ENCODE results near the gene ARHGEF7.
"Not testable (repeated sequence)": the region's sequence is repeated elsewhere in the genome, so short reads cannot be mapped to it uniquely, and the experiment has no call there.

The ARHGEF7 gene

DNA sequence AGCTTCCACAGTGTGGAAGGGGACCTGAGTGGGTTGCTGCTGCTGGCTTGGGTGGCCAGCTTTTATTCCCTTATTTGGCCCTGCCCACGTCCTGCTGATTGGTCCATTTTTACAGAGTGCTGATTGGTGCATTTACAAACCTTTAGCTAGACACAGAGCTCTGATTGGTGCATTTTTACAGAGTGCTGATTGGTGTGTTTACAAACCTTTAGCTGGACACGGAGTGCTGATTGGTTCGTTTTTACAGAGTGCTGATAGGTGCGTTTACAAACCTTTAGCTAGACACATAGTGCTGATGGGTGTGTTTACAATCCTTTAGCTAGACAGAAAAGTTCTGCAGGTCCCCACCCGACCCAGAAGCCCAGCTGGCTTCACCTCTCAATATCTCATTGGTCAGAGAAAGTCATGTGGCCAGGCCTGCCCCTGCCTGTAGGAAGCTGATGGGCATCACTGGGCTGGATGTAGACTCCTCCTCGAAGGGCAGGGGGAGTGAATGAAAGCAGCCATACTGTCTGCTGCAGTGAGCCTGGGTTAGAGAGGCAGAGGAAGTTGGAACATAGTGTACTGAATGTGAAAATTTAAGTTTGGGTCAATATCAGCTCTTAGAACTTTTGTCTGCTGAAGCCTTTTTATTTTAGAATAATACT lies 83.7 kb downstream of the ARHGEF7 start:
- not testable (repeated sequence) for DNase-seq (ENCODE audit: low read depth)

GRCh38 chr13:111201304-111201940 lies 86.3 kb downstream of the ARHGEF7 start:
- DNase-seq (ENCODE audit: low read depth): no peak

DNA sequence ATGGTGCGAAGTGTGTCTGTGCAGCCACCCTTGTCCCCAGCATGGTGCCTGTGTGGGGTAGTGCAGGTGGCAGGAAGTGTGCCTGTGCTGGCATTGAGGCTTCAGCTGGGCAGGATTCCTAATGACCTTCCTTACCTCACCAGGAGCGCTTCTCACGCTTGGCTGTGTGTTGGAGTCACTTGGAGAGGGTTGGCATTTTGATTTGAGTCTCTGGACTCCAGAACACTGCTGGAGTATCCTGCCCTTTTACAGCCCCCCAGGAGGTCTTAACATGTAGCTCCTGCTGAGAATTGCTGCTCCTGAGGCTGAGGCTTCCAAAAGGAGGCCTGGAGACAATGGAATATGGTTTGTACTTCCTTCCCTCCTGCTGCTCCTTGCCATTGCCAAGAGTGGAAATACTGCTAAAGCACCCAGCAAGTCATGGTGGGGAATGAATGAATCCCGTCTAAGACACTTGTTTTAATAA lies 87.1 kb downstream of the ARHGEF7 start:
- no peak for DNase-seq (ENCODE audit: low read depth)

- DNase-seq (ENCODE audit: low read depth): no peak
These were observed 87.6 kb downstream of the ARHGEF7 start for GRCh38 chr13:111202745-111203144.

GRCh38 chr13:111203736-111204389 lies 88.8 kb downstream of the ARHGEF7 start:
- no peak for DNase-seq (ENCODE audit: low read depth)

GRCh38 chr13:111204438-111205177 lies 89.5 kb downstream of the ARHGEF7 start:
- DNase-seq (ENCODE audit: low read depth): no peak

GRCh38 chr13:111206148-111206547 lies 91.0 kb downstream of the ARHGEF7 start:
- no peak for DNase-seq (ENCODE audit: low read depth)

DNA sequence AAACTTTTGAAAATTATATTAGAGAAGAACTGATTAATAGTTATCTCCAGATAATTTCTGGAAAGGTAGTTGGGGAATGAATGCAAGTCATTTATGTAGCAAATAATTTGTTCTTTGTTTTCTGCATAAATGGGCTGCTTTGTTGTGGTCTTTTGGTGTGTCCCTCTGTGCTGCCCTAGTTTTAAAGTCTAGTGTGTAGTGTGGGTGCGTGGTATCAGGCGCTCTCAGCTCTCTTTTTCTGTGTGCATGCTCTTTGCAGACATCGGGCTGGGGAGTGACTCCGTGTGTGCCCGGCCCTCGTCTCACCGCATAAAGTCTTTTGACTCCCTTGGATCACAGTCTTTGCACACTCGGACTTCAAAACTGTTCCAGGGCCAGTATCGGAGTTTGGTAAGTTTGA lies 94.5 kb downstream of the ARHGEF7 start:
- DNase-seq (ENCODE audit: low read depth): no peak

GRCh38 chr13:111210091-111210490 lies 95.0 kb downstream of the ARHGEF7 start:
- DNase-seq (ENCODE audit: low read depth): no peak

DNA sequence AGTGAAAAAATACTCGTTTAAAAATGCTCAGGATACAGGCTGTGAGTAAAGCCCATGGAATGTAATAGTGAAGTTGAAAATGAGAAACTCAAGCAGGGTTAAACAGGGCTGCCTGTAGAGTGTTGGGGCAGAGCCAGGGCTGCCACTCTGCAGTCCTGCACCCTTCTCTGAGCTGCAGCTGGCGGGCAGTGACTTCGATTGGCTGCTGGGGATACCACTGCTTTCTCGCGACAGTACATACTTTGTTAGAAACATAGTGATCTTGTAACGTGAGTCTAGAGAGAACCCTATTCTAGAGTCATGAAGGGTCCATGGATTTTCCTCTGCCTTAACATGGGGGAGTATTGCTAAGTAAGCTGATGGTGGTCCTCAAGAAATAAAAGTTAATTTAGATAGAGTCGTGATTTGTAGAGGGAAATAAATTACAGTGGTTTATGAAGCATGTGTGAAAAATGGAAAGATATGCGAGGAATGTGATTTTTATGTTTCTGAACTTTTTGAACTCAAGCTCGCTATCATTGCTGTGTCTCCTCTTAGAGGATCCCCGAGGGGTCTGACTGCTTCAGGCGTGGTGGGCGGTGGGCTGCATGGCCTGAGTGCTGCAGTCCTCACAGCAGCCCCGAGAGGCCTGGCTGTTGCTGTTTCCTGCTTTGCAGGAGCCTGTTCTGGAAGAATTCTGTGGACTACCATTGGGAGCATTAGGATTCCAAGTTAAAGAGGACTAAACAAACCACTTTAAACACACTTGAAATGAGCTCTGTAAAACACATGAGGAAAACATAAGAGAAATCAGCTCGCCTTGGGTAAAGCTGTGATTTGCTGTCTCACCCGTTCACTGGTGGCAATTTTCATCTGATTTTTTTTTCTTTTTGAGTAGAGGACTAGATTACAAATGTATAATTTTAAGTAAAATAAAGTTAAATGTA lies 95.7 kb downstream of the ARHGEF7 start:
- DNase-seq (ENCODE audit: low read depth): no peak

DNA sequence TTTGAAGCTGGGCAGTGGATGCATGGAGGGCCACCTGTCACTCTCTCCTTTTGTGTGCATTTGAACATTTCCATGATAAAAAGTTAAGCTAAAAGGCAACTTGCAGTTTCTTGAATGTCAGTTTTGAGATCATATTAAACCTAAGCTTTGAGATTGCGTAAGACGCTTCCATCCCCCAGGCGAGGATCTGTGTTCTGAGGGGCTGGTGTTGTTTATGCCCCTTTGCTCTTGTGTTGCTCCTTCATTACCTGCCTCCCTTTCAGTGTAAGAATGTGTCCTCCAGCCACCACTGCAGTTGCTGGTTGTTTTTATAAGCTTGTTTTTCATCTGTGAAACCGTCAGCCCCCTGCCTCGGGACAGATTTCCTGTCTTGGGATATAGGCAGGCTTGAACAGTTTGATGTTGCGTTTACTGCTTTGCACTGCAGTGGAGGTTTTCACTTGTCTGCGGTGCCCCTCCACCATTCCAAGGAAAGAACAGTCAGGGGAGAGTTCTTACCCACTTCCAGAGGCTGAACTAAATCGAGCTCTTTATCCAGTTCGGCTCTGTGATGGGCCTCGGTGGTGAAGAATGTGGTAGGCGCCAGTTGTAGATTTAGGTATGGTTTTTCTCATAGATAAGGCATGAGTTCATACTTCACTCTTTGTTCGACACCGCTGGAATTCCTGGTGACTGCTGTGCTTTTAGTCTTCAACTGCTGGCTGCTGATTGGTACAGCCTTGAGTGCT lies 96.8 kb downstream of the ARHGEF7 start:
- no peak for DNase-seq (ENCODE audit: low read depth)

DNA sequence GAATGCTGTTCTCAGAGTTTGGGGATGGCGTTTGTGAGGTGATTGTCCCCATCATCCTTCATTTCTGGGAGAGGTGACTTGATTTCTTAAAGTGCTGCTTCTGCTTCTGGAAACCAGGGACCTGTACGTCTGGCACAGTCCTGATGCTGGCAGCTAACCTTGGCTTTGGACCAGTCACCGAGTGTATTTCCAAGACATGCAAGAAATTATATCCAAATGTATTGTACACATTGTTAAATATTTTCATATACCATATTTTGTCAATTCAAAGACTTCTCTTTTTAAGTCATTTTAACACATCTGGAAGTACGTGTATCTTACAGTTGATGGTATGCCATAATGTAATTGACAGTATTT lies 97.4 kb downstream of the ARHGEF7 start:
- DNase-seq (ENCODE audit: low read depth): no peak

- no peak for DNase-seq (ENCODE audit: low read depth)
These were observed 99.0 kb downstream of the ARHGEF7 start for GRCh38 chr13:111213964-111214726.

DNA sequence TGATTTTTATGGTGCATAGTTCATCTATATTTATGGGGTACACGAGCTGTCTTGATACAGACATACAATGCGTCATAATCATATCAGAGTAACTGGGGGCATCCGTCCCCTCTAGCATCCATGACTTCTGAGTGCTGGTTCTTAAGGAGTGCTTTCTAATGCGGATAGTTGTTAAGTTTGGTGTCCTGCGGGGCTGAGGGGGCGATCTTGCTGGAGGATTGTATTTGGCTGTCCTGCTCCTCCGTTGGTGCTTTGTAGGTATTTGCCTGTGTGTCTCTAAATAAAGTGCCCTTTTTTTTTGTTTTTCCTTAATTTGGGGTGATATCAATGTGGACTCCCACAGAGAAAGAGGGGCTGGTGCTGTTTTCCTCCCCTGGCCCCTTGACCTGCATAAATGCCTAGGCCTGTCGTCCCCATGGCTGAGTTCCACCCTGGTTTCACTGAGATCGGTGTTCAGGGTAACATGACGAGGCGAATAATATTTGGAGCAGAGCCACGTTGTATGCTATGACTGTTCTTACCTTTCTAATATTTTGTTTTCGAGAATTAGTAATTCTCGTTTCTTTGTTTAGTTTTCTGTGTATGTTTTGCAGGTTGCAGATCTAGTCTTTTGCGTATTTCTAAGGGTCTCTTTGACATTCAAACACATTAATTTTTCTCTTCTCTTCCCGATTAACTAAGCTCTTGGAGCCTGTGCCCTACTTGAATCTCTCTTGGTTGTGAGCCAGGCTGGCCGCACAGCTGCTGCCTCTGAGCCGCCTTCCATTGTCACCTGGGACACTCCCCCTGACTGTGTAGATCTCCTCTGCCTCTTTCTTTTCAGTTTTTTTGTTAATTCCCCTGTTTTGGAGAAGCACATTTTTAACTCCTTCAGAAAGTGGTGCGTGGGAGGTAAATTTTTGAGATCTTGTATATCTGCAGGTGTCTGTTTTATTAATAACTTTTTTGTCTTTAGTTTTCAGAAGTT lies 100.3 kb downstream of the ARHGEF7 start:
- no peak for DNase-seq (ENCODE audit: low read depth)

DNA sequence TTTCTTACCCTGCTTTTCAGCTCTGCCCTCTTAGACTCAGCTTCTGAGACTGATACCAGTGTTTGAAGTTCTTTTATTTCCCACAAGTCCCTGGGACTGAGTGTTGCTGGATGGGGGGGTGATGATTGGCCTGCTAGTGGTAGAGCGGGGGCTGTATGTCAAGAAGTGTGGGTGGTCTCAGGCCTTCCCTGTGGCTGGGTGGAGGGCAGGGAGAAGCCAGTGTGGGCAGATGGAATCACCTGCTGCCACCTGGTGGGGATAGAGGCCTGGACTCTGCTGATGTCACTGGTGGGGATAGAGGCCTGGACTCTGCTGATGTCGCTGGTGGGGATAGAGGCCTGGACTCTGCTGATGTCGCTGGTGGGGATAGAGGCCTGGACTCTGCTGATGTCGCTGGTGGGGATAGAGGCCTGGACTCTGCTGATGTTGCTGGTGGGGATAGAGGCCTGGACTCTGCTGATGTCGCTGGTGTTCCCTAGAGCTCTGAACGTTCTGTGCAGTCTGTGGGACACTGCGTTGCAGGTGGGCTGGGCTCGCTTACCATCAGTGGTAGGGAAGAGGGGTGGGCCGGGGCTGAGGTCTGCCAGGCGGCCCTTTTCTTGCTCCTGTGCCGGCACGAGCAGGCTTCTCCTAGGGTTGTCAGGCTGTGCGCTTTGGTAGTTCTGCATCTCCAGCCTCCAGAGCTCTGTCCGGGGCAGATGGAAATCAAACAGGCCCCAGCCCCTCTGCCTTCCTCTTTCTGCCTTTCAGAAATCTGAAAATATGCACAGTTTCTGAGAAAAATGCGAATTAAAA lies 101.3 kb downstream of the ARHGEF7 start:
- peak; percentile 14 for DNase-seq (ENCODE audit: low read depth)

GRCh38 chr13:111217641-111218040 lies 102.5 kb downstream of the ARHGEF7 start:
- DNase-seq (ENCODE audit: low read depth): no peak

GRCh38 chr13:111219280-111219679 lies 104.2 kb downstream of the ARHGEF7 start:
- no peak for DNase-seq (ENCODE audit: low read depth)

- DNase-seq (ENCODE audit: low read depth): no peak
These were observed 104.8 kb downstream of the ARHGEF7 start for GRCh38 chr13:111219950-111220349.

Measured in stimulated activated CD8-positive, alpha-beta memory T cell treated with anti-CD3 and anti-CD28 coated beads, Interleukin-12 subunit alpha, Interleukin-12 subunit beta, amount 100 ng/mL, for 1 hour (primary cell).